GM12875 (cell line): ENCODE results near the gene SVIL.
"Not testable (repeated sequence)": the region's sequence is repeated elsewhere in the genome, so short reads cannot be mapped to it uniquely, and the experiment has no call there.

ENCODE experiments used
- H3K4me3 ChIP-seq: one replicate; pipeline ENCODE4 v1.5.1; 2011; ENCODE audit warnings: low read depth, low read length, control low read depth
- TF ChIP-seq, protein P1 (sequence below): IDR thresholded peaks from 2 replicates; pipeline ENCODE4 v1.5.1; 2011; ENCODE audit warnings: low read depth, mild to moderate bottlenecking, control low read depth, inconsistent platforms, low read length, moderate library complexity, borderline replicate concordance; ENCODE audit not compliant: insufficient read depth

The SVIL gene

DNA sequence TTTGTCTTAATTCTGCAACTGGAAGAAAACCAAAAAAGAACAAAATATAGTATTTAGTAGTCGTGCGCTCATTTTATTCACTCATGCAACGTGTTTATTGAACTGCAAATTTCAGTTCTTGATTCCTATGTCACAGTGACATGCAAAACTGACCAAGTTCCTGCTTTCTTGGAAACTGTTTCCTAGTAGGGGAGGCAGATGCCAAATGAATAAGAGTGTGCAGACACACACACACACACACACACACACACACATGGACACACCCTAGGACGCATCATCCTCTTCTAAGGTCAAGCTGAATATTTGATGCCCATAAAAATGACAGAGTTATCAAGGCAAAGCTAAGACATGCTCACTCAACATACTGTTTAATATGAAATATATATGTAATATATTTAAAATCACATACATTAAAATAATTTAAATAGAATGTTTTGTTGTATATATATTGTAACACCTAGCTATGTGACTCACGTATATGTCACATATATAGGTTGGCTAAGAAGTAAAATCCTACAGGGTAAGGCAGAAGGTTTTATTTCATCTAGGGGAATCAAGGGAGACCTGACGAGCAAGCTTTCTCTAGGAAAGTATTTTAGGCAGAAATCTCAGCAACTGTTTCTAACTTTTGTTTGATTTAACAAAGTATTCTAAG is 79.6 kb downstream of the SVIL start:
- TF ChIP-seq, protein P1, sequence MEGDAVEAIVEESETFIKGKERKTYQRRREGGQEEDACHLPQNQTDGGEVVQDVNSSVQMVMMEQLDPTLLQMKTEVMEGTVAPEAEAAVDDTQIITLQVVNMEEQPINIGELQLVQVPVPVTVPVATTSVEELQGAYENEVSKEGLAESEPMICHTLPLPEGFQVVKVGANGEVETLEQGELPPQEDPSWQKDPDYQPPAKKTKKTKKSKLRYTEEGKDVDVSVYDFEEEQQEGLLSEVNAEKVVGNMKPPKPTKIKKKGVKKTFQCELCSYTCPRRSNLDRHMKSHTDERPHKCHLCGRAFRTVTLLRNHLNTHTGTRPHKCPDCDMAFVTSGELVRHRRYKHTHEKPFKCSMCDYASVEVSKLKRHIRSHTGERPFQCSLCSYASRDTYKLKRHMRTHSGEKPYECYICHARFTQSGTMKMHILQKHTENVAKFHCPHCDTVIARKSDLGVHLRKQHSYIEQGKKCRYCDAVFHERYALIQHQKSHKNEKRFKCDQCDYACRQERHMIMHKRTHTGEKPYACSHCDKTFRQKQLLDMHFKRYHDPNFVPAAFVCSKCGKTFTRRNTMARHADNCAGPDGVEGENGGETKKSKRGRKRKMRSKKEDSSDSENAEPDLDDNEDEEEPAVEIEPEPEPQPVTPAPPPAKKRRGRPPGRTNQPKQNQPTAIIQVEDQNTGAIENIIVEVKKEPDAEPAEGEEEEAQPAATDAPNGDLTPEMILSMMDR, result no peak
- no peak overlapping the region for H3K4me3 ChIP-seq

DNA sequence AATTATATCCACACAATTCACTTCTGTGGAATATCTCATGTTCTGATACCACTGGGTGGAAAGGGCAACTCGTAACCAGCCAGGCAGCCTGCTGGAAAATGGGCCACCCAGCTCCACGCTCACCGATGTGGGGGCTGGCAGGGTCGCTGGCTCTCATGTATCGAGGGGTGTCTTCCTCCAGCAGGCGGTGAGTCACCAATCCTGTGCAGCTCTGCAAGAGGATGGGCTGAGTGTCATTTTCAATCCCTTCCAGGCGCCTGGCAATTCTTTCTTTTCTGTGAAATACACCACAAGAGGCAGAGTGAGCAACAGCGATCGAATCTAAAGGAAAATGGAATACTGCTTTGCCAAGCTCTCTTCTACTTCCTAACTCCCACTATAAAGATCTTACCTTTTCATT is 80.1 kb downstream of the SVIL start:
- no peak overlapping the region for H3K4me3 ChIP-seq
- TF ChIP-seq, protein P1, result no peak

DNA sequence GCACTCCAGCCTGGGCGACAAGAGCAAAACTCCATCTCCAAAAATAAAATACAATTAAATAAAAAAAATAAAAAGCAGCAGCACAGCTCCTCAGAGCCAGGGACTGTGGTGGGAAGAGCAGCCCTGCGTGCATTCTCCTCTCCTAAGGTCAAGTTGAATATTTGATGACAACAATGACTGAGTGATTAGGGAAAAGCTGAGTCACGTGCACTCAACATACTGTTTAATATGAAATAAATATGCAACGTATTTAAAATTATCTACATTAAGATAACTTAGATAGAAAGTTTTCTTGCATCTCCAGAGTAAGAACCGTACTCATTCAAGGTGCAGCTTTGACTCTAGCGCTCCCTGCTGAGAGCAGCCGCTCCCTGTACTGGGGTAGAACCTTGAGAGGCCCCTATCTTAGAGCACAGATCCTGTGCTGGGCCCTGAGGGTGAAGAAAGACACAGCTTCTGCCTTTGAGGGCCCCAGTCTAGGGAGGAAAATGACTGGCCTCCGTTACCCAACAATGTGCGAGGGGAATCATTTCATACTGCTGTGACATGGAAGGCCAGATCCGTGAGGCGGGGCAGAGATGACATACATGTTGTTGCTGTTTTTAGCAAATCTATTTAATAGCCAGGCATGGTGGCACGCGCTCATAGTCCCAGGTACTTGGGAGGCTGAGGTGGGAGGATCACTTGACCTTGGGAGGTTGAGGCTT is 81.1 kb downstream of the SVIL start:
- TF ChIP-seq, protein P1, result no peak
- H3K4me3 ChIP-seq, result no peak overlapping the region

DNA sequence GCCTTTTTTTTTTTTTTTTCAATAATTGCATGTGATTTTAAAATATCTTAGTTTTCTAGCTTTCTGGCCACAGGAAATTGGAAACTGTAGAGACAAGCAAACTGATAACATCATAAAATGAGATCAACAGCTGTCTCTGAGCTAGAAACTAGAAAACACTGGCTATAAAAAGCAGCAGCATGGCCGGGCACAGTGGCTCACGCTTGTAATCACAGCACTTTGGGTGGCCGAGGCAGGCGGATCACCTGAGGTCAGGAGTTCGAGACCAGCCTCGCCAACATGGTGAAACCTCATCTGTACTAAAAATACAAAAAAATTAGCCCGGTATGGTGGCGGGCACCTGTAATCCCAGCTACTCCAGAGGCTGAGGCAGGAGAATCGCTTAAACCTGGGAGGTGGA is 81.7 kb downstream of the SVIL start:
- not testable (repeated sequence) for H3K4me3 ChIP-seq

DNA sequence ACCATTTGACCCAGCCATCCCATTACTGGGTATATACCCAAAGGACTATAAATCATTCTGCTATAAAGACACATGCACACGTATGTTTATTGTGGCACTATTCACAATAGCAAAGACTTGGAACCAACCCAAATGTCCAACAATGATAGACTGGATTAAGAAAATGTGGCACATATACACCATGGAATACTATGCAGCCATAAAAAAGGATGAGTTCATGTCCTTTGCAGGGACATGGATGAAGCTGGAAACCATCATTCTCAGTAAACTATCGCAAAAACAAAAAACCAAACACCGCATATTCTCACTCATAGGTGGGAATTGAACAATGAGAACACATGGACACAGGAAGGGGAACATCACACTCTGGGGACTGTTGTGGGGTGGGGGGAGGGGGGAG is 85.3 kb downstream of the SVIL start:
- not testable (repeated sequence) for H3K4me3 ChIP-seq

DNA sequence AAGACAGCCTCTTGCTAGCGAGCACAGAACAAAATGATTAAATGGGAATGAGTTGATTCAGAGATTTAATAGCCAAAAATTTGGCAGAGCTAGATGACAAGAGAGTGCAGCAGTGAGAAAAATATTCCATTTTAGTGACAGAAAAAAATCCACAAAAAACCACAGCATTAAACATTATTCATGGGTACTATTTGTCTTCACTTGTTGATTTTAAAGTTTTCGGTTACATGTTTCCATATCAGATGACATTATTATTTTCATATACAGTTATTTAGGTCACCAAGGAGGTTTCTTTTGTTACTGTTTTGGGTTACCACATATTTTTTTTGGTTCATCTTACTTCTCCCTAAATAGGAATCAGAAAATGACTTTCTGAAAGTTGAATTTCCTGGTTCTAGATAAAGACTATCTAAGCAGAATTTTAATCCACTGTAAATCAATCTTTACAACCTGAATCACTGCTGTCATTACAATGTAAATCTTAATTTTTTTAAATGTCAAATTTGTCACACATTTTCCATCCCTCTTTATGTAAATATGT is 87.9 kb downstream of the SVIL start:
- no peak overlapping the region for H3K4me3 ChIP-seq
- TF ChIP-seq, protein P1, result no peak

DNA sequence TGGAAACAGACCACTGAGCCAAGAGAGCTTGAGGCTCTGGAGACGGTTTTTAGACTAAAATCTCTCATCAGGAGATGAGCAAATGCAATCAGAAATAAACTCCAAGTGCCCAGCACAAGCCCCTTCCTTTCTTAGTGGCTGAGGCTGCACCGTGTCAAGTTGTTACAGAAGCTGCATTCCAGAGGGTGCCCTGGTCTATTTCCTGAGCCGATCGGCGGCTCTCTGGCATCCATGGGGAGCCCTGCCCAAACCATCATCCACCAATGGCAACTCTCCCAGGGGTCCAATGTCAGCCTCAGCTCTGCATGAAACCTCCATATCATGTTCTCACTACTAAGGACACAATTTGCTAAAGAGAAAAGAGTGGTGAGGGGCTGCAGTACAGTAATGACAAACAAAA is 89.6 kb downstream of the SVIL start:
- H3K4me3 ChIP-seq, result no peak overlapping the region
- TF ChIP-seq, protein P1, result no peak

DNA sequence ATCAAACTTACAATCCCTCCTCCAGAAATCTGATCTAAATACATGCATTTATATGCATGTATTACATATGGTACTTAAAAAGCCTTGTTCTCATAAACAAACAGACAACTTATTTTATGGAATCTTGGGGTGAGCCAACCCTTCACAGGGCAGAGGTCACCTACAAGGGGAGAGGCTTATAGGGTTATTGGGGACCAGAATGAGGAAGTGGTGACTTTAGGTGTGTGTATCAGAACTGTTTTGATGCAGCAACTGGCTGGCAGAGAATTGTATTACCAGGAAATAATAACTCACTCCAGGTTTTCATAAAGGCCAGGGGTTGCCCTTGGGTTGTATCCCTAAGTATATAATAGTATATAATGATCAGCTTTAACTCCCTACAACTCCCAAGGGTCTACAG is 91.1 kb downstream of the SVIL start:
- H3K4me3 ChIP-seq, result no peak overlapping the region
- TF ChIP-seq, protein P1, result no peak
